Measurements from ENCODE around the gene KBTBD13.

GRCh38 chr15:65052956-65053355, 23.6 kb upstream of the KBTBD13 start:
- TF ChIP-seq CTCF (conservative IDR thresholded peaks at IDR 0.05 in 1 of 2, IDR thresholded peaks at IDR 0.05 in 1 of 2; ENCODE audit: extremely low read depth in 1 of 2, insufficient read depth in 1 of 2, low read depth in 1 of 2, low read length in 2 of 2): no peak
- TF ChIP-seq EZH2 (IDR thresholded peaks at IDR 0.05; ENCODE audit: borderline replicate concordance, low read length): no peak
